GM20431 (cell line): ENCODE data around the gene ETS1.

ENCODE experiments used
- in situ Hi-C: fragments of 300-500 bp; cut with MseI, MboI; formaldehyde crosslinking; loops from one replicate; pipeline ENCODE4 v1.15.0; 2020; ENCODE audit warnings: low sequenced_read_pairs; ENCODE audit not compliant: unreplicated experiment

Gene ETS1

GRCh38 chr11:128550261-128550821 lies 37.0 kb downstream of the ETS1 start:
- in situ Hi-C loops, result no loop called here

GRCh38 chr11:128549256-128549944 lies 38.0 kb downstream of the ETS1 start:
- in situ Hi-C loops, result no loop called here

- in situ Hi-C loops, result no loop called here
These were observed 38.6 kb downstream of the ETS1 start for GRCh38 chr11:128548649-128549255.

GRCh38 chr11:128547946-128548648 lies 39.3 kb downstream of the ETS1 start:
- in situ Hi-C loops, result no loop called here

GRCh38 chr11:128546916-128547315 lies 40.4 kb downstream of the ETS1 start:
- in situ Hi-C loops, result no loop called here

- in situ Hi-C loops, result no loop called here
These were observed 42.8 kb downstream of the ETS1 start for GRCh38 chr11:128544471-128545051.

- in situ Hi-C loops, result no loop called here
These were observed 46.9 kb downstream of the ETS1 start for GRCh38 chr11:128540469-128540868.

GRCh38 chr11:128536506-128536905 lies 50.9 kb downstream of the ETS1 start:
- in situ Hi-C loops, result no loop called here

- in situ Hi-C loops, result no loop called here
These were observed 51.6 kb downstream of the ETS1 start for GRCh38 chr11:128535468-128536457.

- in situ Hi-C loops, result no loop called here
These were observed 53.9 kb downstream of the ETS1 start for GRCh38 chr11:128533472-128533871.

GRCh38 chr11:128532572-128533091 lies 54.7 kb downstream of the ETS1 start:
- in situ Hi-C loops, result no loop called here

GRCh38 chr11:128532016-128532571 lies 55.3 kb downstream of the ETS1 start:
- in situ Hi-C loops, result no loop called here

GRCh38 chr11:128531588-128531987 lies 55.8 kb downstream of the ETS1 start:
- in situ Hi-C loops, result no loop called here

- in situ Hi-C loops, result no loop called here
These were observed 57.0 kb downstream of the ETS1 start for GRCh38 chr11:128530118-128531074.

- in situ Hi-C loops, result no loop called here
These were observed 59.1 kb downstream of the ETS1 start for GRCh38 chr11:128528294-128528693.

- in situ Hi-C loops, result no loop called here
These were observed 60.3 kb downstream of the ETS1 start for GRCh38 chr11:128527046-128527445.

GRCh38 chr11:128525411-128526243 lies 61.7 kb downstream of the ETS1 start:
- in situ Hi-C loops, result no loop called here
